HepG2 (cell line): ENCODE data around the gene ZER1. TPM values are rescaled to one million over a fixed set of nuclear protein-coding genes. Genes with fewer than 3 reads are reported as not detected.

Experiments
- ATAC-seq: fragments of 200-7000 bp; cut with Tn5 transposase; 3 replicates; pipeline ENCODE4 v1.9.1; 2020; ENCODE audit warnings: mild to moderate bottlenecking, moderate library complexity
- BruUV-seq: library from RNA; stranded (reverse); fragments of 400-500 nt; replicated peaks from 2 replicates; lab custom pipeline; 2021; lab: Mats Ljungman, UMichigan
- CTCF ChIA-PET: fragments of 300-600 bp; formaldehyde crosslinking; extraction: SDS; loops from one replicate; lab custom pipeline; 2021; ENCODE audit warnings: low total read pairs, inconsistent platforms, low intra/inter-chr PET ratio; lab: Yijun Ruan, JAX
- POLR2A ChIA-PET: fragments of 350-600 bp; sonication (Branson Sonifier 250); formaldehyde crosslinking; loops from one replicate; lab custom pipeline; 2020; ENCODE audit warnings: antibody characterized with exemption, inconsistent platforms; lab: Yijun Ruan, JAX
- DNase-seq: peaks from one replicate; pipeline ENCODE4 v3.0.0-alpha.2; 2015; ENCODE audit warnings: low spot score
- FAIRE-seq: peaks from 3 replicates; lab custom pipeline; 2011; peaks lifted over from hg19 to GRCh38; lab: Jason Lieb, UNC
- H2AFZ ChIP-seq: one replicate; pipeline ENCODE4 v1.6.1; 2011; ENCODE audit warnings: low read length, inconsistent platforms
- H3K27ac ChIP-seq: fragments of 300-600 bp; 3 replicates; pipeline ENCODE4 v1.8.0; 2011; ENCODE audit warnings: mixed run types, mild to moderate bottlenecking, mixed read lengths, low read length, inconsistent platforms; ENCODE audit not compliant: insufficient read depth; ENCODE audit errors: extremely low read length
- H3K27me3 ChIP-seq, 2 experiments: fragments of 200-600 bp in 1 of 2; 2 replicates in 1 of 2; 3 replicates in 1 of 2; pipeline versions ENCODE4 v1.6.0 to v1.8.0; 2011; ENCODE audit warnings: low read length in 2 of 2, mild to moderate bottlenecking in 2 of 2, moderate library complexity in 2 of 2, inconsistent platforms in 1 of 2; ENCODE audit not compliant: insufficient read depth in 2 of 2, control insufficient read depth in 1 of 2
- H3K36me3 ChIP-seq, 2 experiments: fragments of 200-600 bp in 1 of 2; replicated peaks in 1 of 2; 2 replicates in 1 of 2; 3 replicates in 1 of 2; pipeline versions ENCODE4 v1.5.1 to v1.8.0; 2011; ENCODE audit warnings: low read length in 2 of 2, inconsistent platforms in 1 of 2; ENCODE audit not compliant: insufficient read depth in 2 of 2, control insufficient read depth in 1 of 2
- H3K4me1 ChIP-seq: 2 replicates; pipeline ENCODE4 v1.5.1; 2012; ENCODE audit warnings: low read length, inconsistent platforms; ENCODE audit not compliant: insufficient read depth
- H3K4me2 ChIP-seq: 2 replicates; pipeline ENCODE4 v1.6.0; 2011; ENCODE audit warnings: low read depth, low read length, inconsistent platforms
- H3K4me3 ChIP-seq, 3 experiments: fragments of 200-600 bp in 1 of 3; sonication (generic), shearing (Covaris generic) in 1 of 3; replicated peaks in 1 of 3; 2 replicates each; pipeline ENCODE4 v1.5.1; 2011 to 2016; ENCODE audit warnings: low read length in 3 of 3, inconsistent platforms in 2 of 3, low read depth in 2 of 3, mild to moderate bottlenecking in 2 of 3, control low read depth in 1 of 3, mixed read lengths in 1 of 3; ENCODE audit not compliant: insufficient read depth in 1 of 3
- H3K79me2 ChIP-seq: one replicate; pipeline ENCODE4 v1.6.1; 2011; ENCODE audit warnings: low read length, inconsistent platforms; ENCODE audit not compliant: insufficient read depth
- H3K9ac ChIP-seq: 2 replicates; pipeline ENCODE4 v1.6.0; 2011; ENCODE audit warnings: mild to moderate bottlenecking, low read depth, low read length, inconsistent platforms; ENCODE audit not compliant: insufficient read depth
- H3K9me3 ChIP-seq: 2 replicates; pipeline ENCODE4 v1.5.1; 2012; ENCODE audit warnings: mild to moderate bottlenecking, low read length
- H4K20me1 ChIP-seq: 2 replicates; pipeline ENCODE4 v1.6.0; 2011; ENCODE audit warnings: inconsistent platforms, mild to moderate bottlenecking, low read length, moderate library complexity; ENCODE audit not compliant: insufficient read depth
- CHCHD3 ChIP-seq: sonication (generic); formaldehyde crosslinking; IDR thresholded peaks from 2 replicates; pipeline ENCODE4 v1.8.0; 2022; ENCODE audit warnings: mild to moderate bottlenecking, missing genetic modification reagents, moderate library complexity
- KIAA2018 ChIP-seq: sonication (generic); formaldehyde crosslinking; IDR thresholded peaks from 2 replicates; pipeline ENCODE4 v1.5.0; 2020; ENCODE audit warnings: mild to moderate bottlenecking, missing genetic modification reagents, borderline replicate concordance
- PLSCR1 ChIP-seq: sonication (generic); formaldehyde crosslinking; IDR thresholded peaks from 2 replicates; pipeline ENCODE4 v1.5.0; 2020; ENCODE audit warnings: missing genetic modification reagents, mild to moderate bottlenecking, borderline replicate concordance
- SNAPC4 ChIP-seq: sonication (generic); formaldehyde crosslinking; IDR thresholded peaks from 2 replicates; pipeline ENCODE4 v1.4.0; 2020; ENCODE audit warnings: mild to moderate bottlenecking, missing genetic modification reagents
- ZNF724P ChIP-seq: sonication (generic); formaldehyde crosslinking; IDR thresholded peaks from 2 replicates; pipeline ENCODE4 v1.8.0; 2022; ENCODE audit warnings: missing genetic modification reagents, borderline replicate concordance
- ZNF788 ChIP-seq: sonication (generic); formaldehyde crosslinking; IDR thresholded peaks from 2 replicates; pipeline ENCODE4 v1.5.0; 2020; ENCODE audit warnings: mild to moderate bottlenecking, missing genetic modification reagents, borderline replicate concordance
- WGBS: methylation state at CpG from one replicate; pipeline ENCODE4 v1.1.6; 2017; ENCODE audit warnings: low lambda C conversion rate; 5-methylcytosine and 5-hydroxymethylcytosine counted together
- in situ Hi-C: cut with HindIII; loops from 2 replicates; pipeline ENCODE4 v1.10.0; 2017; ENCODE audit warnings: low pct_unique_long_range_greater_than_20kb; ENCODE audit not compliant: extremely low pct_ligation_motif_present
- intact Hi-C: fragments of 100-400 bp; cut with micrococcal nuclease; formaldehyde crosslinking; loops from one replicate; pipeline ENCODE4 v1.10.0; 2022; ENCODE audit not compliant: unreplicated experiment
- polyA plus RNA-seq, 8 experiments: library from polyadenylated mRNA; depleted of rRNA in 3 of 8; stranded (reverse) in 7 of 8; unstranded in 1 of 8; fragments of >200 nt; fragmentation: Illumina TruSeq in 4 of 8; extraction: Trizol in 4 of 8; gene quantifications; 2 replicates each; pipeline versions ENCODE4 v1.2.1 to v1.2.3, GENCODE V29; 2011 to 2016; ENCODE audit warnings: low read depth in 4 of 8, missing spikeins in 1 of 8, mixed read lengths in 1 of 8; ENCODE audit not compliant: insufficient read depth in 1 of 8
- total RNA-seq, 5 experiments: library from RNA; depleted of rRNA; stranded (reverse); fragments of >200 nt; fragmentation: Illumina TruSeq; extraction: Trizol; gene quantifications; 2 replicates each; pipeline ENCODE4 v1.2.3, GENCODE V29; 2016; ENCODE audit warnings: low read depth in 1 of 5

Gene ZER1
- total and polyA plus RNA-seq, 2 of the 13 experiments (the other 11 are each of a cell fraction or from before 2014, with no cell fraction given): 7.7 to 40.0 TPM

- Histone ChIP-seq H3K4me1 (peaks cover 38% of the 10 kb centered on the region), H3K4me3 (peak overlapping the region; percentile 52 to 74 (median 52)), H2AFZ (no peak overlapping the region), H3K27me3 (no peaks in the 10 kb centered on the region), H3K9me3 (no peaks in the 10 kb centered on the region), H4K20me1 (no peaks in the 10 kb centered on the region), H3K9ac (peak overlapping the region; percentile 57; the same call in 1 of the 2 replicates), H3K36me3 (no peaks in the 10 kb centered on the region; a peak in 1 of 5 replicates), H3K27ac (no peak overlapping the region), H3K4me2 (peak overlapping the region; percentile 89), H3K79me2 (peaks cover 7% of the 10 kb centered on the region)
- intact Hi-C loops (no loop called here), in situ Hi-C loops (no loop called here)
- WGBS: 63% methylated on average over 10 of the region's 10 CpGs
- ChIA-PET POLR2A (interaction anchor here (0.6 to 3.3 kb wide), 12 partner anchors 8 to 836 kb away, joined by 3 to 20 read pairs (median 4); partner anchors contain the start of genes DYNC2I2 and ENDOG), CTCF (no interaction called here)
- DNase-seq (peak; percentile 20), FAIRE-seq (no peak), ATAC-seq (peak; percentile 7; the same call in 2 of the 3 replicates)
- BruUV-seq: no TSS peak
- TF ChIP-seq CHCHD3: 0 out of 2 replicates have a peak, but pooled peaks have one; percentile 77
- TF ChIP-seq SNAPC4 (CRISPR knock-in tag): no peak
- no peak for TF ChIP-seq PLSCR1
- TF ChIP-seq ZNF724P (CRISPR knock-in tag): 0 out of 2 replicates have a peak, but pooled peaks have one; percentile 37
- no peak for TF ChIP-seq ZNF788 (CRISPR knock-in tag)
- no peak for TF ChIP-seq KIAA2018
These were observed 46.9 kb downstream of the ZER1 start for GRCh38 chr9:128724744-128725211.
